Adrenal gland (tissue), 12 donors: ENCODE data around the gene SNX32. TPM values are rescaled to one million over a fixed set of nuclear protein-coding genes. Genes with fewer than 3 reads are reported as not detected.

Experiments
- DNase-seq, 7 donors: peaks; one replicate each; pipeline ENCODE4 v3.0.0-alpha.2; 2019 to 2020
- H3K27ac ChIP-seq, 5 donors: fragments of 200-600 bp; sonication (generic) in 4 of 5; 1 replicate in 3 of 5; 2 replicates in 2 of 5; pipeline versions ENCODE4 v1.5.1 to v1.8.0; 2016 to 2020; ENCODE audit warnings: mild to moderate bottlenecking in 1 of 5
- H3K27me3 ChIP-seq: fragments of 200-600 bp; 2 replicates; pipeline ENCODE4 v1.8.0; 2021
- H3K36me3 ChIP-seq, 2 donors: fragments of 200-600 bp; replicated peaks in 1 of 2; 1 replicate in 1 of 2; 2 replicates in 1 of 2; pipeline versions ENCODE4 v1.5.1 to v1.8.0; 2018 to 2022
- H3K4me1 ChIP-seq, 2 donors: fragments of 200-600 bp; replicated peaks in 1 of 2; 1 replicate in 1 of 2; 2 replicates in 1 of 2; pipeline versions ENCODE4 v1.5.1 to v1.8.0; 2018 to 2021
- H3K4me3 ChIP-seq, 4 donors: fragments of 200-600 bp; sonication (generic) in 3 of 4; one replicate each; pipeline ENCODE4 v1.5.1; 2016 to 2018
- H3K9me3 ChIP-seq, 3 donors: fragments of 200-600 bp; sonication (generic) in 1 of 3; replicated peaks in 1 of 3; 1 replicate in 2 of 3; 2 replicates in 1 of 3; pipeline versions ENCODE4 v1.5.1 to v1.8.0; 2016 to 2021
- CTCF ChIP-seq, 6 experiments: fragments of 450-650 bp in 4 of 6; fragments of 200-600 bp in 2 of 6; sonication (generic) in 1 of 6; IDR thresholded peaks; 1 replicate in 5 of 6; 2 replicates in 1 of 6; pipeline versions ENCODE4 v1.5.1 to v1.8.0; 2016 to 2021; ENCODE audit warnings: antibody characterized with exemption in 6 of 6, mild to moderate bottlenecking in 2 of 6, moderate library complexity in 1 of 6
- POLR2A ChIP-seq, 2 donors: fragments of 450-650 bp; IDR thresholded peaks; one replicate each; pipeline ENCODE4 v1.6.1; 2017; ENCODE audit warnings: antibody characterized with exemption in 2 of 2, mild to moderate bottlenecking in 2 of 2, moderate library complexity in 1 of 2
- WGBS, 4 donors: extraction: QIAGEN DNeasy Blood & Tissue Kit in 2 of 4; methylation state at CpG; one replicate each; pipeline versions ENCODE4 v1.1.5 to v1.1.7; 2013 to 2017; 5-methylcytosine and 5-hydroxymethylcytosine counted together
- intact Hi-C, 2 donors: fragments of 100-400 bp; cut with DNase I; formaldehyde crosslinking; loops; one replicate each; pipeline versions ENCODE4 v1.14.1 to v1.15.0; 2022 to 2023
- polyA plus RNA-seq, 3 donors: library from polyadenylated mRNA; stranded (reverse); fragments of 200-250 nt in 2 of 3; fragments of 350-450 nt in 1 of 3; fragmentation: Illumina TruSeq in 1 of 3; extraction: RNeasy Lipid Tissue Mini Kit (QIAGEN cat#74804) in 1 of 3; gene quantifications; one replicate each; pipeline ENCODE4 v1.2.3, GENCODE V29; 2013 to 2014
- total RNA-seq, 9 donors: library from RNA; depleted of rRNA in 4 of 9; stranded (reverse); fragments of >200 nt in 4 of 9; fragments of 120-200 nt in 1 of 9; fragmentation: NEBNext Ultra II Directional in 1 of 9; extraction: Animal tissue kit (Norgen Biotek cat#: 25700) in 1 of 9; gene quantifications; one replicate each; pipeline versions ENCODE4 v1.1.0 to v1.2.4, GENCODE V29; 2013 to 2023
- donor health status: healthy with polysubstance abuse.
- donor health status: Bipolar disorder and iron deficiency.
- donor health status: DM: yes; HTN: yes; CAD: no.
- donor health status: DM: no; HTN: no; CAD: no.
- donor health status: DM: no; HTN: no; CAD: no.
- donor health status: DM: yes; HTN: yes; CAD: no.

SNX32 gene
- total and polyA plus RNA-seq, 12 donors = 0.11 to 1.2 (median 0.50) TPM; not detected in 3

DNA sequence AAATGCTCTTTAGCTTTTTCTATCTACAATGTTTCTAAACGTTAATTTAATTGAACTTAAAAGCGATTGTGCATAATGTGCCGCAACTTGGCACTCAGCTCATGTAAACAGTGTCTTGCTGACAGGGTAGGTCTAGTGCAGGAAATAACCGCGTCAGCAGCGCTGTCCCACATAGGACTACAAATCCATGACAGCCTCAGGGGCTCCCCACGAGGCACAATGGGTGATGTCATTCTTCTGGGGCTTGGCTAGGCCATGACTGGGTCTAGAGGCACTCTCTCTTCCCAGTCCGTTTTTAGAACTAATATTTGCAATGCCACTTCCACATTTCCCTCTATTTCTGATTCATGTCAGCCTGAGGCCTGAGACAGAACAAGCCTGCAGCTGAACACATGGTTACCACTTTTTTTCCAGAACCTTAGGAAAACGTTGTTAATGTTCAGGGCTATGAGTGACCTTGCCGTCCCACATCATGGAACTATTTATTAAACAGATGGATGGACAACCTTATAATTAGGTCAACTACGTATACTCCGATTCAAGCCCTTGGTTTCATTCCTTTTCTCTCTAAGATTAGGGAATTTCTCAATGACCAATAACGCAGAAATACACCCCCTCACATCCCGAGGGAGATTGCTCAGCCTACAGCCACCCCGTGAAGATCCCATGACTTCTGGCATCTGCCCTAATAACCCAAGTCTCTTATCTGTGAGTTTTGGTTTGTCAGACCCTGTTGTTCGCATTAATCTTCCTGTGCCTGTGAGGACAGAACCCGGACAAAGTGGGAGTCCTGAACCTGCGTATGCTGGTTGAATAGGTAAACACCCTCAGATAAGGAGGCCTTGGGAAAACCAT is 19.4 kb upstream of the SNX32 start:
- Histone ChIP-seq H3K4me3 (no peak overlapping the region), H3K4me1 (peaks cover 0 to 12% of the 10 kb centered on the region in 2 donors), H3K9me3 (no peaks in the 10 kb centered on the region), H3K27me3 (no peaks in the 10 kb centered on the region), H3K36me3 (no peaks in the 10 kb centered on the region), H3K27ac (peak overlapping the region in 1 of 5 donors; percentile 21)
- 63 to 79% (median 70%) methylated on average over 17 to 18 of the region's 18 CpGs for WGBS, 4 donors
- intact Hi-C loops = no loop called here
- TF ChIP-seq CTCF (IDR thresholded peaks at IDR 0.05) = no peak
- no peak for TF ChIP-seq POLR2A (IDR thresholded peaks at IDR 0.05)
- DNase-seq = peak in 6 of 7 donors; percentile 20 to 58 (median 44)

- H3K36me3 ChIP-seq = no peaks in the 10 kb centered on the region
- no peak overlapping the region for H3K4me3 ChIP-seq
- DNase-seq = no peak
- TF ChIP-seq POLR2A (IDR thresholded peaks at IDR 0.05) (no peak), CTCF (IDR thresholded peaks at IDR 0.05) (no peak)
- intact Hi-C loops = loop anchor here (5.0 kb wide), 2 partner anchors 33 to 98 kb away; partner anchors contain the start of gene AP5B1 (in 1 of the 2)
- peaks cover 0 to 12% of the 10 kb centered on the region in 2 donors for H3K4me1 ChIP-seq
- whole genome bisulfite sequencing, 4 donors = 90 to 93% (median 92%) methylated on average over 16 of the region's 16 CpGs
- no peaks in the 10 kb centered on the region for H3K9me3 ChIP-seq
- H3K27me3 ChIP-seq = no peaks in the 10 kb centered on the region
- H3K27ac ChIP-seq = no peak overlapping the region
These were observed 18.7 kb upstream of the SNX32 start for GRCh38 chr11:65814986-65815565.

DNA sequence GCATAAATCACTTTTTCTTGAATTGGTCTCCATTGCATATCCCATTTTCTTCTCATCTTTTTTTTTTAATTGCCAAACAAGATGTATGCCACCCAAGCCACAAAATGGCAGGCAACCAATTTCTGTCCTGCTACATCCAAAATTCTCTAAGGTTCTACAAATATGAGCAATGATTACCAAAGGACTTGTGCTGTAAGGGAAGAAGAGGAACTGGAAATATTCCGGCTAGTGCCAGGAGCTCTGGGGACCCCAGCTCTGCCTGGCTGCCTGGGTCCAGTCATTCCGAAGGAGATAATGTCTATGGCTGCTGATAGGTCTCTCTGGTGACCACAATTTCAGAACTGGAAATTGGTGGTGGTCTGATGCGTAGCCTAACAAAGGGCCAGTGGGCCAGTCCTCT is 17.1 kb upstream of the SNX32 start:
- Histone ChIP-seq H3K27me3 (no peaks in the 10 kb centered on the region), H3K4me3 (no peak overlapping the region), H3K9me3 (no peaks in the 10 kb centered on the region), H3K4me1 (peaks cover 0 to 12% of the 10 kb centered on the region in 2 donors), H3K27ac (no peak overlapping the region), H3K36me3 (no peaks in the 10 kb centered on the region)
- WGBS, 4 donors = 78 to 92% (median 91%) methylated on average over 3 of the region's 3 CpGs
- intact Hi-C loops = loop anchor here (5.0 kb wide), 2 partner anchors 34 to 99 kb away; partner anchors contain the start of gene AP5B1 (in 1 of the 2)
- TF ChIP-seq POLR2A (IDR thresholded peaks at IDR 0.05) (no peak), CTCF (IDR thresholded peaks at IDR 0.05) (no peak)
- no peak for DNase-seq

GRCh38 chr11:65817312-65817834 is 16.4 kb upstream of the SNX32 start:
- H3K27ac ChIP-seq = peak overlapping the region in 2 of 5 donors; percentile 71 to 75
- no peak for TF ChIP-seq CTCF (IDR thresholded peaks at IDR 0.05)
- TF ChIP-seq POLR2A (IDR thresholded peaks at IDR 0.05) = no peak
- no peak for DNase-seq

More at GRCh38 chr11:65817312-65817834, 16.4 kb upstream of the SNX32 start:
- H3K27me3 ChIP-seq = no peaks in the 10 kb centered on the region
- no peaks in the 10 kb centered on the region for H3K9me3 ChIP-seq
- intact Hi-C loops = loop anchor here (5.0 kb wide), 2 partner anchors 35 to 100 kb away; partner anchors contain the start of gene AP5B1 (in 1 of the 2)
- H3K4me1 ChIP-seq = peaks cover 0 to 12% of the 10 kb centered on the region in 2 donors
- H3K36me3 ChIP-seq = no peaks in the 10 kb centered on the region
- peak overlapping the region in 3 of 4 donors; percentile 29 to 73 (median 48) for H3K4me3 ChIP-seq
- WGBS, 4 donors = 59 to 68% (median 63%) methylated on average over 5 of the region's 5 CpGs
